Measurements from ENCODE around the gene TMEM18. TPM values are rescaled to one million over a fixed set of nuclear protein-coding genes. Genes with fewer than 3 reads are reported as not detected.
A peak's percentile ranks its signal among the peaks of the same experiment; 100 is the strongest.

Gene TMEM18
- 10 to 100 TPM; 22.1 to 25.6 TPM for total RNA-seq

DNA sequence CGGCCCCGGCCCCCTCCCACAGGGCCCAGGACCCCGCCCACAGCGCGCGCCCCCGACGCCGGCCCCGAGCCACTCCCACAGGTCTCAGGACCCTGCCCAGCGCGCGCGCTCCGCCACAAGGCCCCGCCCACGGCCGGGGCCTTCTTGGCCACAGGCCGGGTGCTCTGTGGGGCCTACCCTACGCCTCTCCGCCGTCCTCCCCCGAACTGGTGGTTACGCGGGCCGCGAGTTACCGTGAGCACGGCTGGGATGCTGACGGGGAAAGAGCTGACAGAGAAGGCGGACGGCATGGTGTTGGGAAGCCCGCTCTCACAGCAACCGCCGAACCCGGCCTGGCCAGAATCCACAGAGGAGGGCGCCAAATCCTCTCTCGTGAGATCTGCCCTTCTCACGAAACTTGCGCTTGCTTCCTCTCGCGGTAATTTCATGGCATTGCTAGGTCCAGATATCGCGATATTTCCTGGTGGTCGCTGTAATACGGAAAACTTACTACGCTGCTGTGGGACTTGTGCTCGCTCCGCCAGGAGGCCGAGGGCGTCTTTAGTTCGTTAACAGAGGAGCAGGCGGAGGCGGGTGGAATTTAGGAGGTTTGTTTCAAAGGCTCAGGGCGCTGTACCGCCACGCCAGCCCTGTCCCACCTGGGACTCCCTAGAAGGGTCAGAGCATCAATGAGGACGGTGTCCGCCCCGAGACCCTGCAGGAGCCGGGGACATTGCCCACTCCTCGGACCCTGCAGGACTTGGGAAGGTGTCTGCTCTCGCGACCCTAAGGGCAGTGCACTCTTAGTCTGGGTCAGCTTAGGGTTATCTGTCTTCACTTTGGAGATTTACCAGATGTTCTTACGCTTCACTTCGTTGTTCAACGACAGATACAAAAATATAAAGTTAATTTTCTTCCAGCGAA lies at the start of gene TMEM18:
TSS of gene TMEM18 (minus strand) at position 351 of the 903 bp plus-strand sequence. CDS start at position 290, 61 bp downstream.
- peak; percentile 96 for DNase-seq
- Mint-ChIP-seq H3K36me3 (peaks cover 8% of the 10 kb centered on the region), H3K4me3 (peak within 1 kb of the TSS; percentile 93), H3K9me3 (ENCODE audit: low read depth) (no peaks in the 10 kb centered on the region), H3K27ac (peak within 1 kb of the TSS; percentile 98), H3K4me1 (peaks cover 39% of the 10 kb centered on the region), H3K27me3 (no peaks in the 10 kb centered on the region)
- CTCF ChIA-PET: interaction anchor here (1.0 kb wide), 1 partner anchor 38 kb away, joined by 3 read pairs; no protein-coding TSS in a partner anchor
- peak; percentile 71 for ATAC-seq

DNA sequence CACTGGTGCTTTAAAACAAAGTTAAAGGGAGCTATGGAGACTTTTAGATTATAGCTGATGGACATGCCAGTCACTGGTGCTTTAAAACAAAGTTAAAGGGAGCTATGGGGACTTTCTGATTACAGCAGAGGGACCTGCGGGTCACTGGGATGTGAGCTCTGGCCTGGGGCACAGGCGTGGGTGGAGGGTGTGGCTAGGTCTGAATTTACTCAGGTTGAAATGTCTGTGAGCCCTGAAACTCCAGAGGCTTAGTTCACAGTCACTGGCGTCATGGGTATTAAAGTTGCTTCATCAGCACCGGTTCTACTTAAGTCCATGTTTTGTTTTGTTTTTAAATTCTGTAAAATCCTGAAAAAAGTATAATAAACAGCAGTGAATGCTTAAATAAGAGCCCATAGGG lies 49.0 kb upstream of the TMEM18 start:
- no peaks in the 10 kb centered on the region for H3K36me3 Mint-ChIP-seq
- CTCF ChIA-PET: no interaction called here
- DNase-seq: no peak
- H3K4me3 Mint-ChIP-seq: no peak overlapping the region
- H3K4me1 Mint-ChIP-seq: peaks cover 18% of the 10 kb centered on the region
- peaks cover 36% of the 10 kb centered on the region for H3K27me3 Mint-ChIP-seq
- H3K9me3 Mint-ChIP-seq (ENCODE audit: low read depth): no peaks in the 10 kb centered on the region
- no peak for ATAC-seq
- no peak overlapping the region for H3K27ac Mint-ChIP-seq

DNA sequence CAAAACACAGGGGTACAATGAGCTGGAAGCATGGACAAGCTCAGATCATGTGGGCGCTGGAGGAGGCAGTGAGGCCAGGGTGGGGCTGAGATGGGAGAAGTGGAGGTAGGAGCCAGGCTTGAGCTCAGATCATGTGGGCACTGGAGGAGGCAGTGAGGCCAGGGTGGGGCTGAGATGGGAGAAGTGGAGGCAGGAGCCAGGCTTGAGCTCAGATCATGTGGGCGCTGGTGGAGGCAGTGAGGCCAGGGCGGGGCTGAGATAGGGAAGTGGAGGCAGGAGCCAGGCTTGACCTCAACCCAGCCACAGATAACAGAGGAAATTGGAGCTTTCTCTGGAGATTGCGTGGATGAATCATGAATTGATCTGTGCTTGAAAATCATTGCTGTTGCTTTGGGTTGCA lies 48.3 kb upstream of the TMEM18 start:
- CTCF ChIA-PET: interaction anchor here (1.3 kb wide), 1 partner anchor 11 kb away, joined by 4 read pairs; no protein-coding TSS in a partner anchor
- Mint-ChIP-seq H3K9me3 (ENCODE audit: low read depth) (no peaks in the 10 kb centered on the region), H3K36me3 (no peaks in the 10 kb centered on the region), H3K4me3 (no peak overlapping the region), H3K4me1 (peaks cover 18% of the 10 kb centered on the region), H3K27me3 (peaks cover 33% of the 10 kb centered on the region), H3K27ac (no peak overlapping the region)
- DNase-seq (no peak), ATAC-seq (no peak)

GRCh38 chr2:723761-724160 lies 46.6 kb upstream of the TMEM18 start:
- Mint-ChIP-seq H3K4me1 (peaks cover 18% of the 10 kb centered on the region), H3K36me3 (no peaks in the 10 kb centered on the region), H3K27ac (no peak overlapping the region), H3K27me3 (peaks cover 27% of the 10 kb centered on the region), H3K9me3 (ENCODE audit: low read depth) (no peaks in the 10 kb centered on the region), H3K4me3 (no peak overlapping the region)
- ATAC-seq (no peak), DNase-seq (no peak)
- CTCF ChIA-PET: no interaction called here

DNA sequence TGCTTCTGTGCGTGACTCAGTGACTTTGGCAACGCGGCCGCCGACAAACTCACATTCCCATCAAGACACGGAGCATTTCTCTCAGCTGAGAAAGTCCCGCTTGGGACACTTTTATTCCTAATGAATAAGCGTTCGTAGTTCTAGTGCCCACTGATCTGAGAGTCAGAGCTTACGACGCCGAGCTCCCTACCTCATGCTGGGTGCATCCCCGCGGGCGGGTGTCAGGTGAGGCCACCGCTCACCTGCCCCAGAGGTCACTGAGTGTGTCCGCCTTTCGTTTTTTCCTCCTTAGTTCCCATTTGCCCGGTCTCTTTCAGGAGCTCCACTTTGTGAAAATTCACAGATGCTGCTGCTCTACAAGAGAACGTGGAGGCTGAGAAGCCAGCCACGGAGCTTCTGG lies 43.6 kb upstream of the TMEM18 start:
- H3K4me3 Mint-ChIP-seq: no peak overlapping the region
- ATAC-seq (no peak), DNase-seq (no peak)
- peaks cover 31% of the 10 kb centered on the region for H3K27me3 Mint-ChIP-seq
- no peak overlapping the region for H3K27ac Mint-ChIP-seq
- H3K4me1 Mint-ChIP-seq: peaks cover 7% of the 10 kb centered on the region
- CTCF ChIA-PET: no interaction called here
- no peaks in the 10 kb centered on the region for H3K9me3 Mint-ChIP-seq (ENCODE audit: low read depth)
- H3K36me3 Mint-ChIP-seq: no peaks in the 10 kb centered on the region

GRCh38 chr2:719734-720133 lies 42.5 kb upstream of the TMEM18 start:
- H3K27me3 Mint-ChIP-seq: peaks cover 20% of the 10 kb centered on the region
- CTCF ChIA-PET: no interaction called here
- ATAC-seq: no peak
- DNase-seq: no peak
- H3K36me3 Mint-ChIP-seq: no peaks in the 10 kb centered on the region
- H3K27ac Mint-ChIP-seq: no peak overlapping the region
- no peaks in the 10 kb centered on the region for H3K9me3 Mint-ChIP-seq (ENCODE audit: low read depth)
- peaks cover 4% of the 10 kb centered on the region for H3K4me1 Mint-ChIP-seq
- H3K4me3 Mint-ChIP-seq: no peak overlapping the region

GRCh38 chr2:719191-719590 lies 42.0 kb upstream of the TMEM18 start:
- CTCF ChIA-PET: no interaction called here
- Mint-ChIP-seq H3K4me3 (no peak overlapping the region), H3K27me3 (peaks cover 15% of the 10 kb centered on the region), H3K27ac (no peak overlapping the region), H3K4me1 (peaks cover 7% of the 10 kb centered on the region), H3K9me3 (ENCODE audit: low read depth) (no peaks in the 10 kb centered on the region), H3K36me3 (no peaks in the 10 kb centered on the region)
- ATAC-seq (no peak), DNase-seq (no peak)

DNA sequence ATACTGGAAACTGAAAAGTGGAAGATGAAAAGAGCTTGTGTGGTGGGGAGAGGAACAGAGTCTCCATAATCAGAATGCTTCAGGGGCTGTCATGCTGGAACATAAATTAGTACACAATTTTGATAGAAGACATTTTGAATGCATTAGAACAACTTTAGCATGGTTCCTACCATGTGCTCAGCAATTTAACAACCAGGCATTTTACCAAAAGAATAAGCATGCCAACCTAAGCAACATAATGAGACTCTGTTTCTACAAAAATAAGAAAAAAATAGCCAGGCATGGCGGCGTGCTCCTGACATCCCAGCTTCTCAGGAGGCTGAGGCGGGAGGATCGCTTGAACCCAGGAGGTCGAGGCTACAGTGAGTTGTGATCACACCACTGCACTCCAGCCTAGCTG lies 40.5 kb upstream of the TMEM18 start:
- no peak overlapping the region for H3K4me3 Mint-ChIP-seq
- peaks cover 15% of the 10 kb centered on the region for H3K27me3 Mint-ChIP-seq
- H3K4me1 Mint-ChIP-seq: peaks cover 8% of the 10 kb centered on the region
- H3K36me3 Mint-ChIP-seq: no peaks in the 10 kb centered on the region
- no peak for DNase-seq
- no peak for ATAC-seq
- CTCF ChIA-PET: no interaction called here
- no peaks in the 10 kb centered on the region for H3K9me3 Mint-ChIP-seq (ENCODE audit: low read depth)
- no peak overlapping the region for H3K27ac Mint-ChIP-seq

DNA sequence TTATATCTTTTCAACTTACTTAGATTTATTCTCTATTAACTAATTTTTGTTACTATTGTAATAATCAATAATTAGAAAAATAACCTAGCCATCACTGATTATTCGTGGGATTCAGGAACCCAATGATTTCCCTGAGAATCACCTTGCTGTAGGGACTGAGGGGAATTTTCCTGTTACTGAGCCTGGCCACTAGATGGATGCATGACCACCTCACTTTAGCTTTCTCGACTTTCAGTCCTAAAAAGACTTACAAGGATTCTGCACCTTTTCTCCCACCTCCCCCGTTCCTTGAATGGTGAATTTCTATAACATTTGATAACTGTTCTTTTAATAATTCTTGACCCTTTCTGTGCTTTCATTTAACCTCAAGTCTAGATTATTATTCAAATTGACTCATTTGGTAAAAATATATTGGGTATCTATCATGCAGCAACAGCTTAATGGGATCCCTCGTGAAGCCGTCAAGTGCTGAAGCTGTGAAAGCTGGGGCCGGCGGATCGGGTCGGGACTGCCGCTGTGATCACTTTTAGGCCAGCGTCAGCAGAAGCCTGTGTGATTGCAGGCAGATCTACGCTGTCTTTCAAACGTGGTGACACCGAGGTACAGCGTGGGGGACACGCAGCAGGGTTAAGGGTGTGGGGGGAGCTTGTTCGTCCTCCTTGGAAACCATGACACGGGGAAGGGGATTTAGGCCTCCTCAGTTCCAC lies 38.8 kb upstream of the TMEM18 start:
- no peak overlapping the region for H3K4me3 Mint-ChIP-seq
- H3K9me3 Mint-ChIP-seq (ENCODE audit: low read depth): no peaks in the 10 kb centered on the region
- H3K27ac Mint-ChIP-seq: no peak overlapping the region
- no peak for ATAC-seq
- CTCF ChIA-PET: interaction anchor here (0.8 to 1.3 kb wide), 3 partner anchors 38 to 424 kb away, joined by 3 read pairs; no protein-coding TSS in a partner anchor
- peaks cover 8% of the 10 kb centered on the region for H3K4me1 Mint-ChIP-seq
- H3K36me3 Mint-ChIP-seq: no peaks in the 10 kb centered on the region
- no peak for DNase-seq
- H3K27me3 Mint-ChIP-seq: peaks cover 27% of the 10 kb centered on the region

DNA sequence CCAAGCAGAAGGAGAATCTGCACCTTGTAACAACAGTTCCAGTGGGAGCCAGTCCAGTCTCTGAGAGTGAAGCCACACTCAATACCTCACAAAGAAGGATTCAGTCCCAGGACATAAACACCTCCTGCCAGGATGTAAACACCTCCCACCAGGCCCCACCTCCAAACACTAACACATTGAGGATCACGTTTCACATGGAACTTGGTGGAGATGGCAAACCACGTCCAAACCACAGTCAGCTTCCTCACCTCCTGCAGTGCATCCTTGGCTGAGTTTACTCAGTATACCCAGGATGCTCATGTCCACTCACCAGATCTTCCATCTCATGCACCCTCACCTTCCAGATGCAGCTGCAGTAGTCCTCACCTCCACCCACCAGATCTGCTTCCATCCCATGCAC lies 37.8 kb upstream of the TMEM18 start:
- Mint-ChIP-seq H3K27ac (no peak overlapping the region), H3K4me3 (no peak overlapping the region), H3K27me3 (peaks cover 32% of the 10 kb centered on the region), H3K36me3 (no peaks in the 10 kb centered on the region), H3K4me1 (peaks cover 8% of the 10 kb centered on the region), H3K9me3 (ENCODE audit: low read depth) (no peaks in the 10 kb centered on the region)
- no peak for ATAC-seq
- CTCF ChIA-PET: interaction anchor here (0.8 to 2.1 kb wide), 6 partner anchors 10 to 425 kb away, joined by 3 to 4 read pairs (median 3); no protein-coding TSS in a partner anchor
- no peak for DNase-seq

DNA sequence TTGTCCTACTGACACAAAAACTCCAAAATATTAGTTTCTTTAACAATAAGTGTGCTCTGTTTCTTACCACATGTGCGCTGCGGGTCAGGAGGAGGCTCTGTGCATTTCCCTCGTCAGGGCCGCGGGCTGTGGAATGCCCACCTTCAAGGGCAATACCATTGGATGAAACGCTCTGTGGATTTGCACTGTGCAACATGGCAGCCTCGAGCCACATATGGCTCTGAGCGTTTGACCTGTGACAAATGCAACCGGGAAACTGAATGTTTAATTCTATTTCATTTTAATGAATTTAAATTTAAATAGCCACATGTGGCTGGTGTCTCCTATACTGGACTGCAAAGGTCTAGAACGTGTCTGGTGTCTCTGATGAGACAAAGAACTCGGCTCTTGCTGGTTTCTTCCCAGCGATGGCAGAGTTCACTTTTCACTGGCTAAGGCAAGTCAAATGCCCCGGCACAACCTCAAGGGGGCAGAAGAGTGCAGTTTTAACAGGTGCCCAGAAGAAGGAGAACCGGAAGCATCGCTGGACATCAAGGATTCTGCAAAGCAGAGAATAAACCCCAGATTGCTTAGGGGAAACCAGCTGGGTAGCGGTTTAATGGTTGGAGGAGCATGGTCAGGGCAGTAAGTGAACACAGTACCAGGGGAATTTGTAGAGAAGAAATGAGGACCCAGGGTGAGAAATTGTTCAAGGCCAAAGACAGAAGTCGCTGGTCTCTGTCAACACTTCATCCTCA lies 37.0 kb upstream of the TMEM18 start:
- Mint-ChIP-seq H3K27ac (no peak overlapping the region), H3K4me3 (no peak overlapping the region), H3K27me3 (peaks cover 30% of the 10 kb centered on the region), H3K4me1 (peaks cover 8% of the 10 kb centered on the region), H3K9me3 (ENCODE audit: low read depth) (no peaks in the 10 kb centered on the region), H3K36me3 (no peaks in the 10 kb centered on the region)
- peak; percentile 68 for DNase-seq
- CTCF ChIA-PET: interaction anchor here (1.0 to 2.1 kb wide), 4 partner anchors 11 to 134 kb away, joined by 3 to 4 read pairs (median 4); no protein-coding TSS in a partner anchor
- peak; percentile 55 for ATAC-seq

- DNase-seq (no peak), ATAC-seq (no peak)
- Mint-ChIP-seq H3K27ac (no peak overlapping the region), H3K9me3 (ENCODE audit: low read depth) (no peaks in the 10 kb centered on the region), H3K27me3 (peaks cover 31% of the 10 kb centered on the region), H3K36me3 (no peaks in the 10 kb centered on the region), H3K4me3 (no peak overlapping the region), H3K4me1 (peaks cover 14% of the 10 kb centered on the region)
- CTCF ChIA-PET: no interaction called here
Measured at GRCh38 chr2:710867-711665, 33.9 kb upstream of the TMEM18 start.
